HG03196 (cell line): ENCODE results near the gene LRRC37B.
"Not testable (repeated sequence)": the region's sequence is repeated elsewhere in the genome, so short reads cannot be mapped to it uniquely, and the experiment has no call there.

Experiments used
- ATAC-seq: cut with Tn5 transposase; IDR thresholded peaks from one replicate; pipeline ENCODE4 v1.9.1; 2021; ENCODE audit not compliant: unreplicated experiment

Gene LRRC37B

GRCh38 chr17:32084942-32085829 is 78.0 kb downstream of the LRRC37B start:
- not testable (repeated sequence) for ATAC-seq

- not testable (repeated sequence) for ATAC-seq
Observed at GRCh38 chr17:32086833-32087232, 79.7 kb downstream of the LRRC37B start.

- ATAC-seq, result not testable (repeated sequence)
Observed at GRCh38 chr17:32092062-32092461, 84.9 kb downstream of the LRRC37B start.

GRCh38 chr17:32099686-32100085 is 92.5 kb downstream of the LRRC37B start:
- no peak for ATAC-seq

GRCh38 chr17:32100323-32100722 is 93.1 kb downstream of the LRRC37B start:
- not testable (repeated sequence) for ATAC-seq

GRCh38 chr17:32100971-32101631 is 93.9 kb downstream of the LRRC37B start:
- ATAC-seq, result no peak

- ATAC-seq, result no peak
Observed at GRCh38 chr17:32102172-32102571, 95.0 kb downstream of the LRRC37B start.

- ATAC-seq, result no peak
Observed at GRCh38 chr17:32102646-32103186, 95.5 kb downstream of the LRRC37B start.
